NCI-H146 (cell line): Measurements from ENCODE around the gene HOXD4.
A peak's percentile ranks its signal among the peaks of the same experiment; 100 is the strongest.

Experiments used
- DNase-seq: peaks from one replicate; lab custom pipeline; 2025; lab: John Stamatoyannopoulos, UW

HOXD4 gene

GRCh38 chr2:176170602-176171305 lies 19.4 kb downstream of the HOXD4 start:
- no peak for DNase-seq

GRCh38 chr2:176171351-176172006 lies 20.1 kb downstream of the HOXD4 start:
- no peak for DNase-seq

GRCh38 chr2:176172007-176172894 lies 20.9 kb downstream of the HOXD4 start:
- DNase-seq = no peak

GRCh38 chr2:176172895-176173566 lies 21.7 kb downstream of the HOXD4 start:
- no peak for DNase-seq

- no peak for DNase-seq
Observed at GRCh38 chr2:176173567-176174381, 22.4 kb downstream of the HOXD4 start.

GRCh38 chr2:176174382-176174823 lies 23.1 kb downstream of the HOXD4 start:
- no peak for DNase-seq

GRCh38 chr2:176174824-176175708 lies 23.7 kb downstream of the HOXD4 start:
- DNase-seq = no peak

GRCh38 chr2:176175709-176176607 lies 24.6 kb downstream of the HOXD4 start:
- no peak for DNase-seq

- peak; percentile 73 for DNase-seq
Observed at GRCh38 chr2:176177580-176178037, 26.3 kb downstream of the HOXD4 start.

GRCh38 chr2:176178038-176178756 lies 26.8 kb downstream of the HOXD4 start:
- DNase-seq = peak; percentile 69

- DNase-seq = no peak
Observed at GRCh38 chr2:176178757-176179295, 27.5 kb downstream of the HOXD4 start.

- no peak for DNase-seq
Observed at GRCh38 chr2:176181551-176181950, 30.2 kb downstream of the HOXD4 start.

- DNase-seq = no peak
Observed at GRCh38 chr2:176182671-176183070, 31.3 kb downstream of the HOXD4 start.

- DNase-seq = no peak
Observed at GRCh38 chr2:176184749-176185148, 33.4 kb downstream of the HOXD4 start.

GRCh38 chr2:176186024-176186423 lies 34.7 kb downstream of the HOXD4 start:
- no peak for DNase-seq

GRCh38 chr2:176187200-176187898 lies 36.0 kb downstream of the HOXD4 start:
- DNase-seq = peak; percentile 35
